NCI-H1105 treated with DMSO at 0.1 percent for 48 hours (cell line): ENCODE results near the gene ZNF93.
"Not testable (repeated sequence)": the region's sequence is repeated elsewhere in the genome, so short reads cannot be mapped to it uniquely, and the experiment has no call there.

Experiments used
- DNase-seq: peaks from one replicate; lab custom pipeline; 2025; lab: John Stamatoyannopoulos, UW

The ZNF93 gene

GRCh38 chr19:19938449-19938848 is 37.7 kb downstream of the ZNF93 start:
- no peak for DNase-seq

GRCh38 chr19:19943848-19944582 is 43.3 kb downstream of the ZNF93 start:
- no peak for DNase-seq

- DNase-seq: no peak
Measured at GRCh38 chr19:19944583-19944880, 43.8 kb downstream of the ZNF93 start.

GRCh38 chr19:19946226-19946625 is 45.5 kb downstream of the ZNF93 start:
- DNase-seq: no peak

GRCh38 chr19:19948800-19949199 is 48.1 kb downstream of the ZNF93 start:
- no peak for DNase-seq

- DNase-seq: no peak
Measured at GRCh38 chr19:19955208-19955607, 54.5 kb downstream of the ZNF93 start.

- no peak for DNase-seq
Measured at GRCh38 chr19:19956434-19957075, 55.8 kb downstream of the ZNF93 start.

GRCh38 chr19:19957766-19958165 is 57.0 kb downstream of the ZNF93 start:
- not testable (repeated sequence) for DNase-seq

- DNase-seq: peak; percentile 70
Measured at GRCh38 chr19:19959151-19959799, 58.5 kb downstream of the ZNF93 start.

- DNase-seq: no peak
Measured at GRCh38 chr19:19964416-19964815, 63.7 kb downstream of the ZNF93 start.

GRCh38 chr19:19966126-19966525 is 65.4 kb downstream of the ZNF93 start:
- DNase-seq: not testable (repeated sequence)

GRCh38 chr19:19966862-19967261 is 66.1 kb downstream of the ZNF93 start:
- DNase-seq: no peak
